ENCODE measurements around the gene DCBLD1. TPM values are rescaled to one million over a fixed set of nuclear protein-coding genes. Genes with fewer than 3 reads are reported as not detected.

Gene DCBLD1
- total RNA-seq, 4 donors from 2014 or later, result 6.9 to 13.2 (median 10.0) TPM

DNA sequence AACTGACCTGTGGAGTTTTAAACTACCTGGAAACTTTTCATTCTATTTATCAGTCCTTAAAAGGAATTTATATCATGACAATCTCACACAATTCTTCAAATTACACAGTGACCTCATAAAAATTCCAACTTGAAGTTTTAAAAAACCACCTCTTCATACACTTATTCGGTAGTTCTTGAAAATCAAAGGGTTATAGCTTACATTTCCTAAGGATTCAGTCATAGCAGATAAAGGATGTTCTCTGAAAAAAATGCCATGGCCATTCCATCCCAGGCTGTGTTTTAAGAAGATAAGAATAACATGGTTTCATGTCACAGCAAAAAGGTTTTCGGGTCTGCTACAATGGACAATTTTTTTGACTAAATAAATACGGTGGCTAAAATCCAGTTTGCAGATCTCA is 78.7 kb downstream of the DCBLD1 start:
- Histone ChIP-seq H3K4me3 (no peak overlapping the region), H3K27me3 (no peaks in the 10 kb centered on the region), H3K4me1 (peaks cover 0 to under 1% (median 0%) of the 10 kb centered on the region in 4 donors), H3K9me3 (no peaks in the 10 kb centered on the region), H3K27ac (no peak overlapping the region), H3K36me3 (peaks cover 0 to 32% (median 0%) of the 10 kb centered on the region in 3 donors)
- no peak for DNase-seq (ENCODE audit: low spot score in 2 of 2)
- 84 to 86% methylated on average over 3 of the region's 3 CpGs for WGBS, 2 donors
- no peak for TF ChIP-seq EP300 (IDR thresholded peaks at IDR 0.05)
- no peak for TF ChIP-seq POLR2A (IDR thresholded peaks at IDR 0.05)
- TF ChIP-seq, protein P1, sequence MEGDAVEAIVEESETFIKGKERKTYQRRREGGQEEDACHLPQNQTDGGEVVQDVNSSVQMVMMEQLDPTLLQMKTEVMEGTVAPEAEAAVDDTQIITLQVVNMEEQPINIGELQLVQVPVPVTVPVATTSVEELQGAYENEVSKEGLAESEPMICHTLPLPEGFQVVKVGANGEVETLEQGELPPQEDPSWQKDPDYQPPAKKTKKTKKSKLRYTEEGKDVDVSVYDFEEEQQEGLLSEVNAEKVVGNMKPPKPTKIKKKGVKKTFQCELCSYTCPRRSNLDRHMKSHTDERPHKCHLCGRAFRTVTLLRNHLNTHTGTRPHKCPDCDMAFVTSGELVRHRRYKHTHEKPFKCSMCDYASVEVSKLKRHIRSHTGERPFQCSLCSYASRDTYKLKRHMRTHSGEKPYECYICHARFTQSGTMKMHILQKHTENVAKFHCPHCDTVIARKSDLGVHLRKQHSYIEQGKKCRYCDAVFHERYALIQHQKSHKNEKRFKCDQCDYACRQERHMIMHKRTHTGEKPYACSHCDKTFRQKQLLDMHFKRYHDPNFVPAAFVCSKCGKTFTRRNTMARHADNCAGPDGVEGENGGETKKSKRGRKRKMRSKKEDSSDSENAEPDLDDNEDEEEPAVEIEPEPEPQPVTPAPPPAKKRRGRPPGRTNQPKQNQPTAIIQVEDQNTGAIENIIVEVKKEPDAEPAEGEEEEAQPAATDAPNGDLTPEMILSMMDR (IDR thresholded peaks at IDR 0.05), result no peak

DNA sequence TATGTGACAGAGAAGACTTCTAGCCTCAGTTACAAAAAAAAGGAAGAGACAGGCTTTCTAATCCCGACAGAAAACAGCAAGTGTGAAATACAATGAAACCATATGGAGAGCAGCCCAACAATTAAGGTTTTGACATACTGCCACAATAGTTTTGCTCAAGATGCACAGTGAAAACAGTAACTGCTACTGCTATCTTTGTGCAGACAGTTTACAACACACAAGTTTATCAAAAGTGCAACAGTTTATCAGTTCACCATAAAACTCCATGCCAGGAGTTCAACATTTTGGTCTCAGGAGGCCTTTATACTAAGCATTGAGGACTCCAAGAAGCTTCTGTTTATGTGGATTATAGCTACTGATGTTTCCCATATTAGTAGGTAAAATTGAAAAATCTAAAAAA is 82.2 kb downstream of the DCBLD1 start:
- WGBS, 2 donors, result 74 to 85% methylated on average over 1 of the region's 1 CpG
- TF ChIP-seq EP300 (IDR thresholded peaks at IDR 0.05) (no peak), POLR2A (IDR thresholded peaks at IDR 0.05) (no peak)
- TF ChIP-seq, protein P1 (IDR thresholded peaks at IDR 0.05), result no peak
- no peaks in the 10 kb centered on the region for H3K27me3 ChIP-seq
- no peak for DNase-seq (ENCODE audit: low spot score in 2 of 2)
- H3K4me1 ChIP-seq, result no peaks in the 10 kb centered on the region
- no peaks in the 10 kb centered on the region for H3K9me3 ChIP-seq
- H3K4me3 ChIP-seq, result no peak overlapping the region
- H3K27ac ChIP-seq, result no peak overlapping the region
- peaks cover 0 to 68% (median 0%) of the 10 kb centered on the region in 3 donors for H3K36me3 ChIP-seq

DNA sequence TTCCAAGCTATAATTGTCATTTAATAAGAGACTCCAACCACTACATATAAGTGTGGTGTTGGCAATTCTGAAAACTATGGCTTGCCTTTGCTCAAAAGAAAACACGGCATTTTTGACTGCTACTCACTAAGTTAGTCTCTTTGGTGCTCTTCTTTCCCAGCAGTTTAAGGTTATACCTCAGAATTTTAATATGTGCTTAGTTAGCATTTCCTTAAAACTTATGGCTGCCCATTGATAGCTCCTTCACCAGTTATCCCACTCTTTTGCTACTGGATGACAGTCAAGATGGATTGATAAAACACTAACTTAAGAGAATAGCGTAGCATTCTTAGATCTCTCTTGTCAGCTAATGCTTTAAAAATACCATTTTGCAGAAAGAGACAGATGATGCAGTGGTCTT is 85.8 kb downstream of the DCBLD1 start:
- H3K27me3 ChIP-seq, result no peaks in the 10 kb centered on the region
- peaks cover 0 to 57% (median 0%) of the 10 kb centered on the region in 3 donors for H3K36me3 ChIP-seq
- no peak overlapping the region for H3K4me3 ChIP-seq
- no peak overlapping the region for H3K27ac ChIP-seq
- H3K9me3 ChIP-seq, result no peaks in the 10 kb centered on the region
- no peak for DNase-seq (ENCODE audit: low spot score in 2 of 2)
- no peaks in the 10 kb centered on the region for H3K4me1 ChIP-seq
- 93 to 96% methylated on average over 2 of the region's 2 CpGs for WGBS, 2 donors
- TF ChIP-seq, protein P1 (IDR thresholded peaks at IDR 0.05), result no peak
- TF ChIP-seq POLR2A (IDR thresholded peaks at IDR 0.05), result no peak
- no peak for TF ChIP-seq EP300 (IDR thresholded peaks at IDR 0.05)

DNA sequence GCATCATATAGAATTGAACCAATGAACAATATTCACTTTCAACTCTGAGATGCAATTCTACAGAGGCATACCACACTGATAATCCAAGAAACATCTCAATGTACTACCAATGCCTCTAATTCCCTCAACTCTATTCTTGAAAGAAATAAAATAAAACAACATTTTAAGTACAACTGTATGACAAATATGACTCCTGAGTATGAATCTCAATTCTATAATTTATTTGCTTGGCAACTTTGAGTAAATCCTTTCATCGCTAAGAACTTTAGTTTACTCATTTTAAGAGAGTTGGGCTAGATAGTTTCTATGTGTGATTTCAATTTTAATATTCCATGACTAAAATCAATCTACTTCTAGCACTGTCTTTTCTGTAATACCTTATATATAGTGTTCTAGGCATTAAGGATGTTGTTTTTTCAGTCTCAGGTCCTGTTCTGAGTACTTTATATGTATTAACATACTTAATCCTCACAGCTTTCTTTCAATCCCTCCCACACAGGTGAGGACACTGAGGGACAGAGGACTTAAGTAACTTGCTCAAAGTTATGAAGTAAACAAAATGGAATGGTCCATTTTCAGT is 86.4 kb downstream of the DCBLD1 start:
- H3K27me3 ChIP-seq, result no peaks in the 10 kb centered on the region
- TF ChIP-seq, protein P1 (IDR thresholded peaks at IDR 0.05), result no peak
- no peak for DNase-seq (ENCODE audit: low spot score in 2 of 2)
- H3K27ac ChIP-seq, result no peak overlapping the region
- H3K4me1 ChIP-seq, result no peaks in the 10 kb centered on the region
- no peaks in the 10 kb centered on the region for H3K9me3 ChIP-seq
- peaks cover 0 to 58% (median 0%) of the 10 kb centered on the region in 3 donors for H3K36me3 ChIP-seq
- WGBS, 2 donors, result 0% methylated on average over 1 of the region's 1 CpG
- no peak overlapping the region for H3K4me3 ChIP-seq

DNA sequence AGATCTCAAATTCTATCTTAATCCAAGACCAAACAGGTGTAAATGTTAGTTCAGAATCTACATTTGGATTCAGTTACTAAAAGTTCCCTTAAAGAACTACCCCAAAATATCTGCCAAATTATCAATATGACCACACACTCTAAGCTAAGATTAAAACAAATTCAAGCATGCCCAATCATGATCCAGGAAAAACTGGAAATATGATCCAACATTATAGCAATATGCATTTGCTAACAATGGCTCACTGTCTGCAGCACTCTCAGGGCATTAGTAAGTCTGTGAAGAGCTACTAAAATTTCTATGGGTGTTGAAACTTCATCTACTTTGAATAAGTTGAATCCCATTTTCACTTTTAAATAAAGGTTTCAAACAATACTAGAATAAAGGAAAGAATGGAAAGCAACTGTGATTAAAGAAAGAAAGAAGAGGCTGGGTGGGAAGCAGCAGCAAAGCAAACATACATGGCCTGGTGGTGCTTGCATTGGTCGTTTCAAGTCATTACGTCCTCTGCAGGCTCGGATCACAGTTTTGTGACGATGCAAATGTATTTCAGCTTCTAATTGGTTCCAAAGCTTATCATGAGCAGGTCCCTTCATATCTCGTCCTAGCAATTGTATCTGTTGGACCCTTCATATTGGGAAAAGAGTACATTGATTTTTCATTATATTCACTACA is 90.7 kb downstream of the DCBLD1 start:
- Histone ChIP-seq H3K36me3 (peaks cover 0 to 43% (median 0%) of the 10 kb centered on the region in 3 donors), H3K9me3 (no peaks in the 10 kb centered on the region), H3K4me1 (peaks cover 0 to 3% (median 0%) of the 10 kb centered on the region in 4 donors), H3K4me3 (no peak overlapping the region), H3K27ac (no peak overlapping the region), H3K27me3 (no peaks in the 10 kb centered on the region)
- DNase-seq (ENCODE audit: low spot score in 2 of 2), result no peak
- WGBS, 2 donors, result 64 to 77% methylated on average over 5 of the region's 5 CpGs
- TF ChIP-seq EP300 (IDR thresholded peaks at IDR 0.05) (no peak), POLR2A (IDR thresholded peaks at IDR 0.05) (no peak)
- TF ChIP-seq, protein P1 (IDR thresholded peaks at IDR 0.05), result no peak

All from tibial nerve (tissue), 4 donors.